B cell (primary cell): Measurements from ENCODE around the gene JARID2.

Experiments used
- CTCF ChIP-seq: fragments of 200-600 bp; IDR thresholded peaks from one replicate; pipeline ENCODE4 v1.8.0; 2022; ENCODE audit warnings: antibody characterized with exemption, mild to moderate bottlenecking
- EZH2 ChIP-seq: IDR thresholded peaks from 2 replicates; pipeline ENCODE4 v1.6.1; 2012; ENCODE audit warnings: borderline replicate concordance, low read depth, mild to moderate bottlenecking, moderate library complexity, low read length; ENCODE audit not compliant: insufficient read depth, poor library complexity, severe bottlenecking

- TF ChIP-seq CTCF (no peak), EZH2 (no peak)
Observed at GRCh38 chr6:15285682-15286294, 39.9 kb downstream of the JARID2 start.
